ENCODE data around the gene NFATC1. TPM values are rescaled to one million over a fixed set of nuclear protein-coding genes. Genes with fewer than 3 reads are reported as not detected.

Gene NFATC1
- polyA plus RNA-seq, 2 donors, result 1.3 to 1.9 TPM

GRCh38 chr18:79507546-79508480 is 112.1 kb downstream of the NFATC1 start:
- H3K4me3 ChIP-seq (ENCODE audit: low read depth in 1 of 2, low read length in 2 of 2), result peak overlapping the region; percentile 15 to 20
- no peaks in the 10 kb centered on the region for H3K27me3 ChIP-seq (ENCODE audit: control insufficient read depth in 1 of 2, insufficient read depth in 2 of 2, low read length in 2 of 2)

GRCh38 chr18:79508565-79509535 is 113.1 kb downstream of the NFATC1 start:
- Histone ChIP-seq H3K27me3 (ENCODE audit: control insufficient read depth in 1 of 2, insufficient read depth in 2 of 2, low read length in 2 of 2) (no peaks in the 10 kb centered on the region), H3K36me3 (ENCODE audit: control insufficient read depth in 2 of 2, insufficient read depth in 2 of 2, low read length in 1 of 2) (peaks cover 0 to 3% of the 10 kb centered on the region in 2 donors), H3K4me1 (ENCODE audit: control insufficient read depth in 2 of 2, insufficient read depth in 2 of 2, low read length in 1 of 2) (peaks cover 4 to 10% of the 10 kb centered on the region in 2 donors), H3K4me3 (ENCODE audit: low read depth in 1 of 2, low read length in 2 of 2) (no peak overlapping the region), H3K9me3 (ENCODE audit: control insufficient read depth in 2 of 2, insufficient read depth in 1 of 2, low read depth in 1 of 2, low read length in 1 of 2) (peaks cover 0 to under 1% of the 10 kb centered on the region in 2 donors), H3K27ac (ENCODE audit: low read depth in 2 of 2, low read length in 1 of 2) (no peak overlapping the region)
- 86 to 91% methylated on average over 39 to 40 of the region's 40 CpGs for WGBS, 2 donors

More at GRCh38 chr18:79507546-79508480, 112.1 kb downstream of the NFATC1 start:
- WGBS, 2 donors, result 23% methylated on average over 46 of the region's 46 CpGs
- peaks cover 4 to 10% of the 10 kb centered on the region in 2 donors for H3K4me1 ChIP-seq (ENCODE audit: control insufficient read depth in 2 of 2, insufficient read depth in 2 of 2, low read length in 1 of 2)
- H3K36me3 ChIP-seq (ENCODE audit: control insufficient read depth in 2 of 2, insufficient read depth in 2 of 2, low read length in 1 of 2), result peaks cover 0 to 3% of the 10 kb centered on the region in 2 donors
- H3K27ac ChIP-seq (ENCODE audit: low read depth in 2 of 2, low read length in 1 of 2), result peak overlapping the region; percentile 60 to 78
- no peaks in the 10 kb centered on the region for H3K9me3 ChIP-seq (ENCODE audit: control insufficient read depth in 2 of 2, insufficient read depth in 1 of 2, low read depth in 1 of 2, low read length in 1 of 2)

DNA sequence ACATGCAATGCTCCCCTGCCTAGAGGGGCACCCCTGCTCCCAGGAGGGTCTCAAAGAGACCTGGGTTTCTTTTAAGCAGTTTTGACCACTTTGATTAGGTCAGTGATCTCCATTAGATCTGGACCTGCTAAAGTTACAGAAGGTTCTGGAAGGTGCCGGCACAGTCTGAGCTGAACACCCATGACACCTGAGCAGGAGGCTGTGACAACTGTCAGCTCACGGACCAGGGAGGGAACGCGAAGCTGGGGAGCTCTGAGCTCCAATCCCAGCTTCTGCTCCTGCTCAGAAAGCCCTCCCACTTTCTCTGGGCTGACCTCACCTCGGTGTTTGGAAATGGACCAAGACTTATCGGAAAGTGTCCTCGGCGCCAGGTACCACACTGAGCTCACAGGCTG is 113.8 kb downstream of the NFATC1 start:
- WGBS, 2 donors, result 89 to 91% methylated on average over 8 of the region's 8 CpGs
- no peaks in the 10 kb centered on the region for H3K27me3 ChIP-seq (ENCODE audit: control insufficient read depth in 1 of 2, insufficient read depth in 2 of 2, low read length in 2 of 2)
- H3K27ac ChIP-seq (ENCODE audit: low read depth in 2 of 2, low read length in 1 of 2), result no peak overlapping the region
- H3K4me3 ChIP-seq (ENCODE audit: low read depth in 1 of 2, low read length in 2 of 2), result no peak overlapping the region
- peaks cover 0 to 3% of the 10 kb centered on the region in 2 donors for H3K36me3 ChIP-seq (ENCODE audit: control insufficient read depth in 2 of 2, insufficient read depth in 2 of 2, low read length in 1 of 2)
- peaks cover 0 to 2% of the 10 kb centered on the region in 2 donors for H3K9me3 ChIP-seq (ENCODE audit: control insufficient read depth in 2 of 2, insufficient read depth in 1 of 2, low read depth in 1 of 2, low read length in 1 of 2)
- H3K4me1 ChIP-seq (ENCODE audit: control insufficient read depth in 2 of 2, insufficient read depth in 2 of 2, low read length in 1 of 2), result peaks cover 4 to 10% of the 10 kb centered on the region in 2 donors

GRCh38 chr18:79510046-79510685 is 114.4 kb downstream of the NFATC1 start:
- Histone ChIP-seq H3K4me3 (ENCODE audit: low read depth in 1 of 2, low read length in 2 of 2) (no peak overlapping the region), H3K36me3 (ENCODE audit: control insufficient read depth in 2 of 2, insufficient read depth in 2 of 2, low read length in 1 of 2) (peaks cover 0 to 3% of the 10 kb centered on the region in 2 donors), H3K27me3 (ENCODE audit: control insufficient read depth in 1 of 2, insufficient read depth in 2 of 2, low read length in 2 of 2) (no peaks in the 10 kb centered on the region), H3K9me3 (ENCODE audit: control insufficient read depth in 2 of 2, insufficient read depth in 1 of 2, low read depth in 1 of 2, low read length in 1 of 2) (peaks cover 0 to 2% of the 10 kb centered on the region in 2 donors), H3K27ac (ENCODE audit: low read depth in 2 of 2, low read length in 1 of 2) (no peak overlapping the region), H3K4me1 (ENCODE audit: control insufficient read depth in 2 of 2, insufficient read depth in 2 of 2, low read length in 1 of 2) (peaks cover 4 to 10% of the 10 kb centered on the region in 2 donors)
- WGBS, 2 donors, result 92 to 93% methylated on average over 20 of the region's 20 CpGs

GRCh38 chr18:79510731-79511241 is 115.1 kb downstream of the NFATC1 start:
- no peak overlapping the region for H3K4me3 ChIP-seq (ENCODE audit: low read depth in 1 of 2, low read length in 2 of 2)
- WGBS, 2 donors, result 88 to 96% methylated on average over 33 to 36 of the region's 36 CpGs
- peaks cover 0 to 2% of the 10 kb centered on the region in 2 donors for H3K9me3 ChIP-seq (ENCODE audit: control insufficient read depth in 2 of 2, insufficient read depth in 1 of 2, low read depth in 1 of 2, low read length in 1 of 2)
- peaks cover 0 to 3% of the 10 kb centered on the region in 2 donors for H3K36me3 ChIP-seq (ENCODE audit: control insufficient read depth in 2 of 2, insufficient read depth in 2 of 2, low read length in 1 of 2)
- H3K27me3 ChIP-seq (ENCODE audit: control insufficient read depth in 1 of 2, insufficient read depth in 2 of 2, low read length in 2 of 2), result no peaks in the 10 kb centered on the region
- H3K4me1 ChIP-seq (ENCODE audit: control insufficient read depth in 2 of 2, insufficient read depth in 2 of 2, low read length in 1 of 2), result peaks cover 4 to 10% of the 10 kb centered on the region in 2 donors
- H3K27ac ChIP-seq (ENCODE audit: low read depth in 2 of 2, low read length in 1 of 2), result no peak overlapping the region

DNA sequence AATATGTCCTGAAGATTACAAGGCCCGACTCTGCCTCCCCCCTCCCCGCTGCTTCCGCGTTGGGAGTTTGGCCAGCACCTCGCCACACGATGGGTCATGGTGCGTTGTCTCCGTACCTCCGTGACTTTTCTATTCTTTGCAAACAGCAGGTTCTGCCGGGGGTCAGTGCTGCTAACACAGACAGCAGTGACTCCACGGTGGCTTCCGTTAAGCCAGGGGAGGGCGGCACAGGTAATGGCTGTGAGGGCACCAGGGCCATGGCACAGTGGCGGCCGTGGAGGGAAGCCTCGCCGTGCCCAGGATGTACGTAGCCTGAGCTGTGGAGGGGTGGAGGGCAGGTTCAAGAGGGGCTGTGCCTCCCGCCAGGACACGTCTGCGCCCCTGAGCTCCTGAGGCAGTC is 115.5 kb downstream of the NFATC1 start:
- H3K36me3 ChIP-seq (ENCODE audit: control insufficient read depth in 2 of 2, insufficient read depth in 2 of 2, low read length in 1 of 2), result peaks cover 0 to 3% of the 10 kb centered on the region in 2 donors
- H3K27me3 ChIP-seq (ENCODE audit: control insufficient read depth in 1 of 2, insufficient read depth in 2 of 2, low read length in 2 of 2), result no peaks in the 10 kb centered on the region
- peaks cover 0 to 2% of the 10 kb centered on the region in 2 donors for H3K9me3 ChIP-seq (ENCODE audit: control insufficient read depth in 2 of 2, insufficient read depth in 1 of 2, low read depth in 1 of 2, low read length in 1 of 2)
- no peak overlapping the region for H3K4me3 ChIP-seq (ENCODE audit: low read depth in 1 of 2, low read length in 2 of 2)
- WGBS, 2 donors, result 84 to 96% methylated on average over 21 of the region's 21 CpGs
- H3K4me1 ChIP-seq (ENCODE audit: control insufficient read depth in 2 of 2, insufficient read depth in 2 of 2, low read length in 1 of 2), result peaks cover under 1 to 10% of the 10 kb centered on the region in 2 donors
- H3K27ac ChIP-seq (ENCODE audit: low read depth in 2 of 2, low read length in 1 of 2), result no peak overlapping the region

DNA sequence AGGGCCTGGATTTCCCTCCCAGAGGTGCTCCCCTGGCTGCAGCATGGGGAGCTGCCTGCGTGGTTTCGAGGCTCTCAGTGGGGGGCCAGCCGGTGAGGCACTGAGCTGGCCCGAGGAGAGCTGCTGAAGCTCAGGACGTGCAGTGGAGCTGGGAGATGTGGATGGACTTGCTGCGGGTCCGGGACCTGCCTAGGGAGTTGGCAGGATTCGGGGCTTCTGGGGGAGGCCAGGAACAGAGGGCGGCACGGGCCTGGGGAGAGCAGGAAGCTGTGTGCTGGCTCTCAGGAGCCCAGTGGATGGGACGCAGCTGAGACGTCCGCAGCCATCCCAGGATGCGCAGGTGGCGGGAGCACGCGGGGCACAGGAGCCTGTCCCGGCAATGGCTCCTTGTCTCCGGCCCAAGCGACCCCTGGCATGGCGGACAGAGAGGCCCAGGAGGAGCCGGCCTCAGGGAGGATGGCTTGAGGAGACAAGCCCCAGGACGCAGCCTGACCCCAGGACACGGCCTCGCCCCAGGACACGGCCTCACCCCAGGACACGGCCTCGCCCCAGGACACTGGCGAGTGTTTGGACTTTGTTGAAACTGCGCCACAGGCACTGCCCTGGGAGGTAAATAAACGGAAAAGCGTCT is 116.1 kb downstream of the NFATC1 start:
- Histone ChIP-seq H3K4me1 (ENCODE audit: control insufficient read depth in 2 of 2, insufficient read depth in 2 of 2, low read length in 1 of 2) (peaks cover 0 to 9% of the 10 kb centered on the region in 2 donors), H3K27ac (ENCODE audit: low read depth in 2 of 2, low read length in 1 of 2) (no peak overlapping the region), H3K27me3 (ENCODE audit: control insufficient read depth in 1 of 2, insufficient read depth in 2 of 2, low read length in 2 of 2) (no peaks in the 10 kb centered on the region), H3K9me3 (ENCODE audit: control insufficient read depth in 2 of 2, insufficient read depth in 1 of 2, low read depth in 1 of 2, low read length in 1 of 2) (peaks cover 0 to 2% of the 10 kb centered on the region in 2 donors), H3K4me3 (ENCODE audit: low read depth in 1 of 2, low read length in 2 of 2) (no peak overlapping the region), H3K36me3 (ENCODE audit: control insufficient read depth in 2 of 2, insufficient read depth in 2 of 2, low read length in 1 of 2) (peaks cover 0 to 3% of the 10 kb centered on the region in 2 donors)
- WGBS, 2 donors, result 84 to 92% methylated on average over 32 of the region's 32 CpGs

GRCh38 chr18:79512461-79513380 is 117.0 kb downstream of the NFATC1 start:
- Histone ChIP-seq H3K36me3 (ENCODE audit: control insufficient read depth in 2 of 2, insufficient read depth in 2 of 2, low read length in 1 of 2) (peaks cover 0 to 3% of the 10 kb centered on the region in 2 donors), H3K4me3 (ENCODE audit: low read depth in 1 of 2, low read length in 2 of 2) (no peak overlapping the region), H3K9me3 (ENCODE audit: control insufficient read depth in 2 of 2, insufficient read depth in 1 of 2, low read depth in 1 of 2, low read length in 1 of 2) (peaks cover 0 to 2% of the 10 kb centered on the region in 2 donors), H3K4me1 (ENCODE audit: control insufficient read depth in 2 of 2, insufficient read depth in 2 of 2, low read length in 1 of 2) (peaks cover 0 to 2% of the 10 kb centered on the region in 2 donors), H3K27ac (ENCODE audit: low read depth in 2 of 2, low read length in 1 of 2) (no peak overlapping the region), H3K27me3 (ENCODE audit: control insufficient read depth in 1 of 2, insufficient read depth in 2 of 2, low read length in 2 of 2) (no peaks in the 10 kb centered on the region)
- WGBS, 2 donors, result 94 to 95% methylated on average over 54 of the region's 54 CpGs
